Esophagus squamous epithelium (tissue), 5 donors: Measurements from ENCODE around the gene SPRED3. TPM values are rescaled to one million over a fixed set of nuclear protein-coding genes. Genes with fewer than 3 reads are reported as not detected.

Source experiments
- DNase-seq: peaks from one replicate; lab custom pipeline; 2025; lab: John Stamatoyannopoulos, UW
- H3K27ac ChIP-seq, 4 donors: fragments of 200-600 bp; sonication (generic); one replicate each; pipeline ENCODE4 v1.5.1; 2016 to 2019; ENCODE audit warnings: mild to moderate bottlenecking in 1 of 4
- H3K27me3 ChIP-seq, 4 donors: fragments of 200-600 bp; sonication (generic); 1 replicate in 3 of 4; 2 replicates in 1 of 4; pipeline versions ENCODE4 v1.5.1 to v1.6.0; 2017 to 2021; ENCODE audit warnings: antibody characterized with exemption in 1 of 4
- H3K36me3 ChIP-seq, 3 donors: fragments of 200-600 bp; sonication (generic); one replicate each; pipeline ENCODE4 v1.5.1; 2016 to 2019
- H3K4me1 ChIP-seq, 3 donors: fragments of 200-600 bp; sonication (generic); one replicate each; pipeline ENCODE4 v1.5.1; 2017 to 2019
- H3K4me3 ChIP-seq, 4 donors: fragments of 200-600 bp; sonication (generic); 1 replicate in 3 of 4; 2 replicates in 1 of 4; pipeline ENCODE4 v1.5.1; 2016 to 2019; ENCODE audit warnings: mild to moderate bottlenecking in 2 of 4, moderate library complexity in 1 of 4
- H3K9me3 ChIP-seq, 3 donors: fragments of 200-600 bp; sonication (generic); one replicate each; pipeline ENCODE4 v1.5.1; 2016 to 2019
- CTCF ChIP-seq, 6 experiments: fragments of 450-650 bp in 4 of 6; fragments of 200-600 bp in 2 of 6; sonication (generic) in 2 of 6; IDR thresholded peaks; one replicate each; pipeline ENCODE4 v1.5.1; 2016 to 2019; ENCODE audit warnings: antibody characterized with exemption in 6 of 6, mild to moderate bottlenecking in 4 of 6, moderate library complexity in 4 of 6
- POLR2A ChIP-seq, 4 donors: fragments of 450-650 bp; IDR thresholded peaks; one replicate each; pipeline ENCODE4 v1.6.1; 2017; ENCODE audit warnings: antibody characterized with exemption in 4 of 4, mild to moderate bottlenecking in 4 of 4, moderate library complexity in 3 of 4
- WGBS, 2 donors: methylation state at CpG; one replicate each; pipeline ENCODE4 v1.1.5; 2018; 5-methylcytosine and 5-hydroxymethylcytosine counted together
- intact Hi-C: fragments of 100-400 bp; cut with DNase I; formaldehyde crosslinking; loops from one replicate; pipeline ENCODE4 v1.15.0; 2022
- total RNA-seq, 4 donors: library from RNA; depleted of rRNA; stranded (reverse); fragments of >200 nt; gene quantifications; one replicate each; pipeline ENCODE4 v1.1.0, GENCODE V29; 2016
- donor health status: DM: yes; HTN: yes; CAD: no.

Gene SPRED3
- total RNA-seq, 4 donors from 2014 or later, result 0.15 to 0.38 (median 0.35) TPM; not detected in 1

DNA sequence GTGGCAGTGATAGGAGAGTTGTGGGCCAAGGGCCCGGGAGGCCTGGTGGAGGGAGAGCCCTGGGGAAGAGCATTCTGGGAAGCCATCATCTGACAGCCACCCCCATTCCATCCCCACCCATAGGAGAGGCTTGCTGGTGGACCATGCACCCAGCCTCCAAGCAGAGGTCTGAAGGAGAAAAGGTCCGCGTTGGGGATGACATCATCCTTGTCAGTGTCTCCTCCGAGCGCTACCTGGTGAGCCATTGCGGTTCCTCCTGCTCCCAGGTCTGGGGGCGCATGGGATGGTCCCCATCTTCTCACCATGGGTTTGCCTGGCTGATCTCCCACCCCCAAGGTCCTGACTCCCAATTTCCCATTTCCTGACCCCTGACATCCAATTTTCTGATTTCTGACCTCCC, 55.5 kb downstream of the SPRED3 start:
- TF ChIP-seq CTCF (IDR thresholded peaks at IDR 0.05) (no peak), POLR2A (IDR thresholded peaks at IDR 0.05) (no peak)
- no peak overlapping the region for H3K4me3 ChIP-seq
- no peak overlapping the region for H3K27ac ChIP-seq
- DNase-seq, result no peak
- no peaks in the 10 kb centered on the region for H3K36me3 ChIP-seq
- WGBS, 2 donors, result 74 to 85% methylated on average over 7 of the region's 7 CpGs
- intact Hi-C loops, result no loop called here
- no peaks in the 10 kb centered on the region for H3K9me3 ChIP-seq
- H3K27me3 ChIP-seq, result peaks cover 0 to 29% (median 0%) of the 10 kb centered on the region in 4 donors
- no peaks in the 10 kb centered on the region for H3K4me1 ChIP-seq

DNA sequence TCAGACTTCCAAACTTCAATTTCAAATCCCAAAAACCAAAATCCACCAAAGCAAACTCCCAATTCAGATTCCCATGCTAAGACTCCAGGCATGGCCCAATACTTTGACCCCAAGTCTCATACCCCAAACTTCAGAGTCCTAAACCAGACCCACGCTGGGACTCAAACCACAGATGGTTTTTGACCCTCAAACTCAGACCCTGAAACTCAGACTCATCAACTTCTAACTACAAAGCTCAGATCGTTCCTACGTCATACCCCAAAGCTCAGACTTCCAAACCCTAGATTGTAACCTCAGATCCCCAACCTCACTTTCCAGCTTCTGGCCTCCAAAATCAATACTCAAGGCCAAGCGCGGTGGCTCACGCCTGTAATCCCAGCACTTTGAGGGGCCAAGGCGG, 56.9 kb downstream of the SPRED3 start:
- Histone ChIP-seq H3K27ac (no peak overlapping the region), H3K4me3 (no peak overlapping the region), H3K27me3 (peaks cover 0 to 22% (median 0%) of the 10 kb centered on the region in 4 donors), H3K36me3 (no peaks in the 10 kb centered on the region), H3K9me3 (no peaks in the 10 kb centered on the region), H3K4me1 (no peaks in the 10 kb centered on the region)
- TF ChIP-seq POLR2A (IDR thresholded peaks at IDR 0.05) (no peak), CTCF (IDR thresholded peaks at IDR 0.05) (no peak)
- DNase-seq, result no peak
- intact Hi-C loops, result no loop called here
- WGBS, 2 donors, result 83 to 92% methylated on average over 3 to 7 of the region's 7 CpGs

DNA sequence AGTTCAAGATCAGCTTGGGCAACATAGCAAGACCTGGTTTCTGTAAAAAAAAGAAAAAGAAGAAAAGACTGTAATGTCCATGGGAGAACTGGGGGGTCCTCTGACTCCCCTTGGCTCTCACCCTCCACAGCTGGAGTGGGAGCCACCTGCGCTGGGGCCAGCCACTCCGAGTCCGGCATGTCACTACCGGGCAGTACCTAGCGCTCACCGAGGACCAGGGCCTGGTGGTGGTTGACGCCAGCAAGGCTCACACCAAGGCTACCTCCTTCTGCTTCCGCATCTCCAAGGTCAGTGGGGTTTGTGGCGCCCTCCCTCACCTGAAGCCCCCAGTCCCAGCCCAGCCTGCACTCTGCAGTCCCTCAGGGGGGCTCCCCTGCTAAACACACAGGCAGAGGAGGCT, 59.7 kb downstream of the SPRED3 start:
- Histone ChIP-seq H3K4me3 (no peak overlapping the region), H3K4me1 (no peaks in the 10 kb centered on the region), H3K36me3 (no peaks in the 10 kb centered on the region), H3K27me3 (peaks cover 0 to 4% (median 0%) of the 10 kb centered on the region in 4 donors), H3K27ac (no peak overlapping the region), H3K9me3 (no peaks in the 10 kb centered on the region)
- 85 to 94% methylated on average over 5 to 6 of the region's 9 CpGs for WGBS, 2 donors
- TF ChIP-seq POLR2A (IDR thresholded peaks at IDR 0.05), result no peak
- no peak for TF ChIP-seq CTCF (IDR thresholded peaks at IDR 0.05)
- DNase-seq, result no peak
- intact Hi-C loops, result no loop called here

Other genes with a start within 250 kb of the SPRED3 start
- gene DPF1, start 164.5 kb upstream of the SPRED3 start, total RNA-seq, result 1 to 10 TPM in 1 of 4 donors, under 1 TPM in 1, not detected in 2; 0.44 to 2.5 TPM
- gene PPP1R14A, start 132.3 kb upstream of the SPRED3 start, total RNA-seq, result 100 to 1,000 TPM in 1 of 4 donors, 10 to 100 TPM in 2, 1 to 10 TPM in 1; 1.1 to 101 (median 26.3) TPM
- gene SPINT2, start 124.1 kb upstream of the SPRED3 start, total RNA-seq, result 100 to 1,000 TPM; 345 to 663 (median 433) TPM
- gene C19orf33, start 84.4 kb upstream of the SPRED3 start, total RNA-seq, result 100 to 1,000 TPM; 354 to 843 (median 469) TPM
- gene YIF1B, start 72.8 kb upstream of the SPRED3 start, total RNA-seq, result 10 to 100 TPM; 24.0 to 42.8 (median 27.3) TPM
- 10 to 100 TPM; 13.7 to 27.0 (median 21.6) TPM for gene KCNK6, start 68.9 kb upstream of the SPRED3 start, total RNA-seq
- 1 to 10 TPM in 2 of 4 donors, under 1 TPM in 2; 0.19 to 5.3 (median 1.1) TPM for gene CATSPERG, start 52.9 kb upstream of the SPRED3 start, total RNA-seq
- 100 to 1,000 TPM; 172 to 231 (median 197) TPM for gene PSMD8, start 14.1 kb upstream of the SPRED3 start, total RNA-seq
- gene GGN, start 663 bp upstream of the SPRED3 start, total RNA-seq, result under 1 TPM in 1 of 4 donors, not detected in 3; 0.15 TPM
- 10 to 100 TPM; 14.4 to 40.0 (median 21.2) TPM for gene FAM98C, start 14.4 kb downstream of the SPRED3 start, total RNA-seq
- 1 to 10 TPM in 1 of 4 donors, under 1 TPM in 2, not detected in 1; 0.35 to 4.2 (median 0.64) TPM for gene RASGRP4, start 37.5 kb downstream of the SPRED3 start, total RNA-seq
- gene RYR1, start 45.0 kb downstream of the SPRED3 start, total RNA-seq, result 10 to 100 TPM; 11.2 to 18.3 (median 13.8) TPM
- 1 to 10 TPM; 1.5 to 4.2 (median 2.7) TPM for gene MAP4K1, start 229.3 kb downstream of the SPRED3 start, total RNA-seq
- 100 to 1,000 TPM; 437 to 578 (median 516) TPM for gene EIF3K, start 230.5 kb downstream of the SPRED3 start, total RNA-seq